GM15510 (cell line): Measurements from ENCODE around the gene P2RY6.

Experiments
- POLR2A ChIP-seq: IDR thresholded peaks from 3 replicates; pipeline ENCODE4 v1.6.1; 2011; ENCODE audit warnings: borderline replicate concordance; ENCODE audit not compliant: insufficient read length; ENCODE audit errors: extremely low read depth

Gene P2RY6

DNA sequence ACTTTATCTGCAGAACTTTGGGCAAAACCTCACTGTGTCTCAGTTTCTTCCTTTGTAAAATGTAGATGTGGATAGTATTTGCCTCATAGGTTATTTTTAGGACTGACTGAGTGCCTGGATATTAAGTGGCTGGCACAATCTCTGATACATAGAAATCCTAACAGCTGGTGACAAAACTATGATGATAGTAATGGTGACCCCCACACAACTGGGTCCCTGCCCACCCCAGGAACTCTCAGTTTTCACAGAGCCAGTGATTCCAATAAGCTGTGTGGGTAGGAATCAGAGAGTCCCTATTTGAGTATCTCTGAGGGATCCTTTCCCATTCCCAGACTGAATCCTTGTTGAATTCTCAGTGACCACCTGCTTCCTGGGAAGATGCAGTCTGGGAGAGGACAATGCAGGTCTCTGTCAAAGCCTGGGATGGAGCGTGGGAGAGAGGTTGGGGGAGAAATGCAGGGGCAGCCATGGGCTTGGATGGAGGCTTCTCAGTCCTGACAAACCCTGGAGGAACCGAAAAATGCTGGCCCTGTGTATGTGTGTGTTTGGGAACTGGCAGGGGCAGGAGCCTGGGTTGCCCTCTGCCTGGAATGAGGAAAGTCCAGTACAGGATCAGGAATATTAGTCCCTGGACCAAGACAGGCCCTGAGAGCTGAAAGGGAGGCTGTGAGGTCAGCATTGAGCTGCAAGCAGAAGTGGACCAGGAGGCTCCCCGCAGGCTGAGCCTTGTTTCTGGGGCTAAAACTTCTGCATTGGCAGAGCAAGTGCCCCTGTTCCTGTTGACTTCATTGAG is 6.1 kb upstream of the P2RY6 start:
- TF ChIP-seq POLR2A = no peak

DNA sequence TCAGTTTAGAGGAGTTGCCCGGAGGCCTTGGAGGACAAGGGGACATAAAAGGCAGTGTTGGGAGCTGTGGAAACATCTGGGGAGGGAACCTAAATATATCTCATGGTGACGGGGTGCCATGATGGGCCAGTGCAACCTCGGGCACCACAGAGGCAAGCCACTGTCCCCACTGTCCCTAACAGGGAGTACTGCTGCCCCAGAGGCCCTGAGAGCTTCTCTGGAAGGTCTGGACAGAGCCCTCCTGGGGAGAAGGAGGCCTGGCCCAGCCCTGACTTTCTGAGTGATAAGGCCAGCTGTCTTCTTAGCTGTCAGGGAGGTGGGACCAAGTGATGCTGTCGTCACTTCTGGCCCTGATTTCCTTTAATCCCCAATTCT is 5.5 kb upstream of the P2RY6 start:
- no peak for TF ChIP-seq POLR2A

- TF ChIP-seq POLR2A = no peak
Observed at GRCh38 chr11:73267122-73267846, 4.9 kb upstream of the P2RY6 start.

DNA sequence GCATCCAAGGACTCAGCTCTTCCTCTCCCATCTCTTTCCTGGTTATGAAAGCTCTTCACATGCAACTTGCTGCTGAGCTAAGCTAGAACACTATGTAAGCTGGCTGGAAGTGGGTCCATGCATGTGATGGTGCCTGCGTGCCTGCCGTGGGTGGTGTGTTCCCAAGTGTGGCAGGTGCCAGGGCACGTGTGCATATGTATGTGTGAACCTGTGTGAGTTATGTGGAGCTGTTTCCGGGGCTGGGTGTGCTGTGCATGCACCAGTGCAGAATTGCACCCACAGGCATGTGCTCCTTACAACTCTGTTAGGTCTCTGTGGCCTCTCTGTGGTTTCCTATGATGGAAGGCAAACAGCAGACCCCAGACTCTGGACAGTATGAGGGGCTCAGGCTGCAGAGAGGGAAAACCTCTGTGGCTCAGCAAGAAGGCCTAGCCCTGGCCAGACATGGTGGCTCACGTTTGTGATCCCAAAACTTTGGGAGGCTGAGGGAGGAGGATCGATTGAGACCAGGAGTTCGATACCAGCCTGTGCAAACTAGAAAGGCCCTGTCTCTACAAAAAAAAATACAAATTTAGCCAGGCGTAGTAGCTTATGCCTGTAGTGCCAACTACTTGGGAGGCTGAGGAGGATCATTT is 4.1 kb upstream of the P2RY6 start:
- no peak for TF ChIP-seq POLR2A

DNA sequence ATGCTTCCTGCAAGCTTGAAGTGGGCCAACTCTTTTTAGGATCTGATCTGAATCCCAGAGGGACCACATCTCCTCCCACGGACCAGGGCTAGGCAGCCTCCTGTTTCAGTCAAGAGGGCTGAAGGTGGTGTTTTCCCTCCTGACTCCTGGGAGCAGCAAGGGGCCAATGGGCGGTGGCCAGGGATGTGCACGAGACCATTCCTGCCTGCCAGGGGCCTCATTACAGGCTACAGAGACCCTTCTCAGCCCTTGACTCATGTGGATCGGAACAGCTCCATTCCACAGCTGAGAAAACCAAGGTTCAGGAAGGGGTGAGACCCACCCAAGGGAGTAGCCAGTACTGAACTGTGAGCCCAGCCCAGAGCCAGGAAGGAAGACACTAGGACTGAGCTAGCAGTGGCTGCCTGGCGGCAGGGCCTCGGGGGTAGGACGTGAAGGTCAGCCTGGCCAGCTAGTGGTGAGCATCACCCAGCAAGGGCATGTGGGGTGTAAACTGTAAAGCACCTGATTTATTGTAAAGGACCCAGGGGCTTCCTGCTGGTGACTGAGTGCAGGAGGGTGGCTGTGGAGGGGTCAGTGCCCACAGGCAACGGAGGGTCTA is 3.4 kb upstream of the P2RY6 start:
- TF ChIP-seq POLR2A = no peak

DNA sequence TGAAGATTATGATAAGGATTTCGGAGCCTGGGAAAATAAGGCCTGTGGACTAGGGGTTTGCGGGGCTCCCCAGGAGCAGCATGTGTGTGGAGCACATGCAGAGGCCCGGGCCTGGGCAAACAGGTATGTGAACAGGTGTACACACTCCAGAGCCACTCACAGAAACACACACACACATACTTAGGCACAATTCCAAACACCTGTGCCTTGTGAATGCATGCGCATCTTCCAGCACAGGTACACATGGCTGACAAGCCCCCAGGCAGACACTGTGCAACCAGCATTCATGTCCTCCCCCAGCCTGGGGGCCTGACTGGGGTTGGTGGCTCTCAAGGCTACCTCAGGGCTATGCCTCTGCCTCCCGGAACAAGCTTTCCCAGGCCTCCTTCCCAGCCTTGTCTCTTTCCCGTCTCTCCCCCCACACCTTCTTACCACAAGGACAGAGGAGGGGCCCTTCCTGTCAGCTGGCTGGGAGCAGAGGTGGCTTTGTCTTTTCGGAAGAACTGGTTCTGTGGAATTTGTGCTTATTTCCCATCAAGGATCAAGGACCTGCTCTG is 2.6 kb upstream of the P2RY6 start:
- TF ChIP-seq POLR2A = no peak

GRCh38 chr11:73270016-73270854 is 1.9 kb upstream of the P2RY6 start:
- TF ChIP-seq POLR2A = no peak

GRCh38 chr11:73270855-73271477 is 1.2 kb upstream of the P2RY6 start:
- no peak for TF ChIP-seq POLR2A

- TF ChIP-seq POLR2A = no peak
Observed at GRCh38 chr11:73272680-73273038, 521 bp downstream of the P2RY6 start.

- no peak for TF ChIP-seq POLR2A
Observed at GRCh38 chr11:73273222-73273895, 1.2 kb downstream of the P2RY6 start.

DNA sequence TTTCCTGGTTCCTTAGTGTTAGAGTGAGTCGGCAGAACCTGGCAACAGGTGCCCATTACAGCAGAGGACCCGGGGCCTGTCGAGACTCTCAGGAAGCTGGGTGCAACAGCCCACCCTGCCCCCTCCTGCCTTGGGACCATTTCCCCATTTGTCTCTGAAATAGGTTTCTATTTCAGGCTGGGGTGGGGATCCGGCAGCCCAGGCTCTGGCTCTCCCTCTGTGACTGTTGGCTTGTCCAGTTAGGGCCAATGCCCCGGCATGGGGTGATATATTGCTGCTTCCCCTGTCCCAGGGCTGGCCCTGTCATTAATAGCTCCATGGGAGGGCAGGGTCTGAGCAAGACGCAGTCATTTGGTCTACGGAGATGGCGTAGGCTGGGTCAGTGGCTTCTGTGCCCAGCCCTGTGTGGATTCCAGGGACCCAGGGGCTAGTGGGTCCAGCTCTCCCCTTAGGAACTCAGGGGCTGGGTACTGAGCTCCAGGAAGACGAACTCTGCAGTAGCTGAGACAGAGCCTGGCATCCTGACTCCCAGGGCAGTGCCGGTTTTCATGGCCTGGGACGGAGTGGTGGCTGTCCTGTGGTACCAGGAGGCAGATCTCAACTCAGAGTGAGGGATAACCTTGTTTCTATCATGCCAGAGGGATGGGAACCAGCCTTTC is 2.7 kb downstream of the P2RY6 start:
- no peak for TF ChIP-seq POLR2A

GRCh38 chr11:73275381-73275750 is 3.2 kb downstream of the P2RY6 start:
- no peak for TF ChIP-seq POLR2A

DNA sequence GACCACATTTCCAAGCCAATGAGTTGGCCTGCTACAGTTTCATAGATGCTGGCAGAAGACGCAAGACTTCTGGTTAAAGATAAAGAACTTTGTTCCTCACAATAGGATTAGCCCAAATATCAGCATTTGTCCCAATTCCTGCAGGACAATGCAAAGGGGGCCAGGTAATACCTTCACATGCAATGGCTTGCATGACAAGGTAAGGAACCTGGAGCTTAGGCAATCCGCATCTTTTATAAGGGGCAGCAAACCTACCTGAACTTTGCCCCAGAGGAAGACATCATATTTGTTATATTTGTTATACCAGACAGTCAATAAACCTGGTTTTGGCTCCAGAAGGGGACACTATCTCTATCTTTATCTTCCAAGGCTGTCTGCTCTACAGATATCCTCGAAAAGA is 5.3 kb downstream of the P2RY6 start:
- no peak for TF ChIP-seq POLR2A
